Prostate gland (tissue), 2 donors: ENCODE data around the gene TBXA2R. TPM values are rescaled to one million over a fixed set of nuclear protein-coding genes. Genes with fewer than 3 reads are reported as not detected.

ENCODE experiments used
- DNase-seq: peaks from one replicate; pipeline ENCODE4 v3.0.0-alpha.2; 2019; ENCODE audit warnings: low spot score
- H3K27ac ChIP-seq, 2 donors: fragments of 200-600 bp; sonication (generic); 2 replicates each; pipeline ENCODE4 v1.5.1; 2017 to 2019
- H3K27me3 ChIP-seq: fragments of 200-600 bp; sonication (generic); replicated peaks from 2 replicates; pipeline ENCODE4 v1.5.1; 2019; ENCODE audit not compliant: insufficient read depth
- H3K36me3 ChIP-seq, 2 donors: fragments of 200-600 bp; sonication (generic); 1 replicate in 1 of 2; 2 replicates in 1 of 2; pipeline versions ENCODE4 v1.5.1 to v1.8.1; 2017 to 2019
- H3K4me1 ChIP-seq: fragments of 200-600 bp; sonication (generic); replicated peaks from 2 replicates; pipeline ENCODE4 v1.5.1; 2019
- H3K4me3 ChIP-seq, 2 donors: fragments of 200-600 bp; sonication (generic); 2 replicates each; pipeline ENCODE4 v1.5.1; 2017 to 2019
- H3K9me3 ChIP-seq: fragments of 200-600 bp; sonication (generic); 2 replicates; pipeline ENCODE4 v1.5.1; 2017
- CTCF ChIP-seq, 4 experiments: fragments of 200-600 bp in 2 of 4; fragments of 450-650 bp in 2 of 4; sonication (generic) in 2 of 4; IDR thresholded peaks; 1 replicate in 3 of 4; 2 replicates in 1 of 4; pipeline ENCODE4 v1.5.1; 2016 to 2019; ENCODE audit warnings: antibody characterized with exemption in 4 of 4, mild to moderate bottlenecking in 2 of 4, moderate library complexity in 2 of 4
- POLR2A ChIP-seq: fragments of 450-650 bp; IDR thresholded peaks from one replicate; pipeline ENCODE4 v1.6.1; 2016; ENCODE audit warnings: antibody characterized with exemption, mild to moderate bottlenecking
- POLR2AphosphoS5 ChIP-seq: sonication (generic); formaldehyde crosslinking; IDR thresholded peaks from one replicate; pipeline ENCODE4 v1.6.1; 2017; ENCODE audit warnings: antibody characterized with exemption
- WGBS: methylation state at CpG from one replicate; pipeline ENCODE4 v1.1.5; 2018; 5-methylcytosine and 5-hydroxymethylcytosine counted together
- intact Hi-C: fragments of 100-400 bp; cut with DNase I; formaldehyde crosslinking; loops from one replicate; pipeline ENCODE4 v1.14.2; 2022
- total RNA-seq, 2 donors: library from RNA; depleted of rRNA; stranded (reverse); fragments of >200 nt; gene quantifications; one replicate each; pipeline ENCODE4 v1.1.0, GENCODE V29; 2016

Gene TBXA2R
- total RNA-seq, 2 donors from 2014 or later: 1.1 to 4.0 TPM

GRCh38 chr19:3591876-3592613 lies 14.6 kb downstream of the TBXA2R start:
- Histone ChIP-seq H3K27ac (no peak overlapping the region), H3K36me3 (no peaks in the 10 kb centered on the region), H3K27me3 (no peaks in the 10 kb centered on the region), H3K4me3 (no peak overlapping the region), H3K9me3 (no peaks in the 10 kb centered on the region), H3K4me1 (no peaks in the 10 kb centered on the region)
- 82% methylated on average over 9 of the region's 9 CpGs for WGBS
- intact Hi-C loops: no loop called here
- DNase-seq: no peak
- TF ChIP-seq CTCF (IDR thresholded peaks at IDR 0.05): no peak

- H3K27me3 ChIP-seq: no peaks in the 10 kb centered on the region
- no peaks in the 10 kb centered on the region for H3K9me3 ChIP-seq
- WGBS: 84% methylated on average over 8 of the region's 8 CpGs
- H3K36me3 ChIP-seq: no peaks in the 10 kb centered on the region
- no peaks in the 10 kb centered on the region for H3K4me1 ChIP-seq
- TF ChIP-seq POLR2A (no peak), CTCF (IDR thresholded peaks at IDR 0.05) (no peak), POLR2AphosphoS5 (no peak)
- intact Hi-C loops: no loop called here
- no peak for DNase-seq
- no peak overlapping the region for H3K27ac ChIP-seq
- H3K4me3 ChIP-seq: no peak overlapping the region
These were observed 15.6 kb downstream of the TBXA2R start for GRCh38 chr19:3590991-3591659.

- no peak overlapping the region for H3K4me3 ChIP-seq
- TF ChIP-seq POLR2AphosphoS5: no peak
- no peak for TF ChIP-seq POLR2A
- TF ChIP-seq CTCF (IDR thresholded peaks at IDR 0.05): no peak
- no peak overlapping the region for H3K27ac ChIP-seq
- whole genome bisulfite sequencing: 92% methylated on average over 22 of the region's 22 CpGs
- intact Hi-C loops: no loop called here
- H3K4me1 ChIP-seq: no peaks in the 10 kb centered on the region
- no peak for DNase-seq
- H3K36me3 ChIP-seq: no peaks in the 10 kb centered on the region
- no peaks in the 10 kb centered on the region for H3K27me3 ChIP-seq
- no peaks in the 10 kb centered on the region for H3K9me3 ChIP-seq
These were observed 16.7 kb downstream of the TBXA2R start for GRCh38 chr19:3589949-3590348.

GRCh38 chr19:3589439-3589838 lies 17.2 kb downstream of the TBXA2R start:
- 88% methylated on average over 11 of the region's 11 CpGs for WGBS
- intact Hi-C loops: no loop called here

More at GRCh38 chr19:3589439-3589838, 17.2 kb downstream of the TBXA2R start:
- DNase-seq: no peak
- Histone ChIP-seq H3K4me1 (no peaks in the 10 kb centered on the region), H3K27me3 (no peaks in the 10 kb centered on the region), H3K27ac (no peak overlapping the region), H3K36me3 (no peaks in the 10 kb centered on the region), H3K4me3 (no peak overlapping the region), H3K9me3 (no peaks in the 10 kb centered on the region)
- no peak for TF ChIP-seq POLR2A
- TF ChIP-seq POLR2AphosphoS5: no peak
- no peak for TF ChIP-seq CTCF (IDR thresholded peaks at IDR 0.05)
